ENCODE data around the gene HIF1AN. TPM values are rescaled to one million over a fixed set of nuclear protein-coding genes. Genes with fewer than 3 reads are reported as not detected.
"Not testable (repeated sequence)": the region's sequence is repeated elsewhere in the genome, so short reads cannot be mapped to it uniquely, and the experiment has no call there.

The HIF1AN gene
- total RNA-seq, 2 experiments from 2014 or later, result 34.6 to 38.4 TPM

- no peak for DNase-seq
- Mint-ChIP-seq H3K36me3 (ENCODE audit: low read depth) (no peaks in the 10 kb centered on the region), H3K4me3 (no peak overlapping the region), H3K9me3 (no peaks in the 10 kb centered on the region), H3K27me3 (ENCODE audit: low read depth) (peaks cover 13% of the 10 kb centered on the region), H3K4me1 (ENCODE audit: low read depth) (no peaks in the 10 kb centered on the region), H3K27ac (no peak overlapping the region)
- intact Hi-C loops (cut with micrococcal nuclease), result no loop called here
- CTCF ChIA-PET, result interaction anchor here (0.7 to 1.9 kb wide), 2 partner anchors 8 to 175 kb away, joined by 3 to 9 read pairs; no protein-coding TSS in a partner anchor
Observed at GRCh38 chr10:100568912-100569311, 33.2 kb downstream of the HIF1AN start.

- H3K9me3 Mint-ChIP-seq, result no peaks in the 10 kb centered on the region
- H3K36me3 Mint-ChIP-seq (ENCODE audit: low read depth), result no peaks in the 10 kb centered on the region
- no peak for DNase-seq
- no peak overlapping the region for H3K4me3 Mint-ChIP-seq
- H3K27ac Mint-ChIP-seq, result no peak overlapping the region
- peaks cover 8% of the 10 kb centered on the region for H3K27me3 Mint-ChIP-seq (ENCODE audit: low read depth)
- intact Hi-C loops (cut with micrococcal nuclease), result no loop called here
- CTCF ChIA-PET, result interaction anchor here (0.6 to 1.9 kb wide), 4 partner anchors 9 to 445 kb away, joined by 3 to 9 read pairs (median 4); no protein-coding TSS in a partner anchor
- H3K4me1 Mint-ChIP-seq (ENCODE audit: low read depth), result no peaks in the 10 kb centered on the region
Observed at GRCh38 chr10:100569687-100570481, 34.1 kb downstream of the HIF1AN start.

GRCh38 chr10:100570506-100570905, 34.8 kb downstream of the HIF1AN start:
- CTCF ChIA-PET, result interaction anchor here (0.6 to 1.5 kb wide), 3 partner anchors 8 to 444 kb away, joined by 3 to 4 read pairs (median 4); no protein-coding TSS in a partner anchor
- no peak for DNase-seq
- Mint-ChIP-seq H3K27me3 (ENCODE audit: low read depth) (peaks cover 6% of the 10 kb centered on the region), H3K4me1 (ENCODE audit: low read depth) (no peaks in the 10 kb centered on the region), H3K4me3 (no peak overlapping the region), H3K9me3 (no peaks in the 10 kb centered on the region), H3K36me3 (ENCODE audit: low read depth) (no peaks in the 10 kb centered on the region), H3K27ac (no peak overlapping the region)
- intact Hi-C loops (cut with micrococcal nuclease), result no loop called here

- CTCF ChIA-PET, result interaction anchor here (1.0 kb wide), 1 partner anchor 9 kb away, joined by 4 read pairs; no protein-coding TSS in a partner anchor
- Mint-ChIP-seq H3K4me1 (ENCODE audit: low read depth) (no peaks in the 10 kb centered on the region), H3K4me3 (no peak overlapping the region), H3K36me3 (ENCODE audit: low read depth) (no peaks in the 10 kb centered on the region), H3K9me3 (no peaks in the 10 kb centered on the region), H3K27ac (no peak overlapping the region), H3K27me3 (ENCODE audit: low read depth) (peaks cover 7% of the 10 kb centered on the region)
- no peak for DNase-seq
- intact Hi-C loops (cut with micrococcal nuclease), result no loop called here
Observed at GRCh38 chr10:100571084-100571856, 35.5 kb downstream of the HIF1AN start.

- CTCF ChIA-PET, result interaction anchor here (1.0 to 2.3 kb wide), 3 partner anchors 13 to 314 kb away, joined by 3 to 6 read pairs (median 4); no protein-coding TSS in a partner anchor
- H3K27me3 Mint-ChIP-seq (ENCODE audit: low read depth), result peaks cover 13% of the 10 kb centered on the region
- H3K36me3 Mint-ChIP-seq (ENCODE audit: low read depth); H3K9me3 Mint-ChIP-seq; H3K4me1 Mint-ChIP-seq (ENCODE audit: low read depth); intact Hi-C loops (cut with micrococcal nuclease); DNase-seq; H3K4me3 Mint-ChIP-seq; H3K27ac Mint-ChIP-seq: not testable (repeated sequence)
Observed at GRCh38 chr10:100575146-100575545, 39.4 kb downstream of the HIF1AN start.

GRCh38 chr10:100575585-100576281, 40.0 kb downstream of the HIF1AN start:
- no peaks in the 10 kb centered on the region for H3K4me1 Mint-ChIP-seq (ENCODE audit: low read depth)
- CTCF ChIA-PET, result interaction anchor here (0.6 to 1.3 kb wide), 3 partner anchors 168 to 313 kb away, joined by 3 to 4 read pairs (median 3); no protein-coding TSS in a partner anchor
- no peaks in the 10 kb centered on the region for H3K36me3 Mint-ChIP-seq (ENCODE audit: low read depth)
- H3K9me3 Mint-ChIP-seq, result no peaks in the 10 kb centered on the region
- H3K27ac Mint-ChIP-seq, result no peak overlapping the region
- no peak for DNase-seq
- peaks cover 13% of the 10 kb centered on the region for H3K27me3 Mint-ChIP-seq (ENCODE audit: low read depth)
- intact Hi-C loops (cut with micrococcal nuclease), result no loop called here
- no peak overlapping the region for H3K4me3 Mint-ChIP-seq

GRCh38 chr10:100576282-100576635, 40.5 kb downstream of the HIF1AN start:
- CTCF ChIA-PET, result interaction anchor here (0.6 to 1.3 kb wide), 2 partner anchors 168 to 196 kb away, joined by 3 to 4 read pairs; no protein-coding TSS in a partner anchor
- no peaks in the 10 kb centered on the region for H3K4me1 Mint-ChIP-seq (ENCODE audit: low read depth)
- peaks cover 13% of the 10 kb centered on the region for H3K27me3 Mint-ChIP-seq (ENCODE audit: low read depth)
- H3K36me3 Mint-ChIP-seq (ENCODE audit: low read depth), result no peaks in the 10 kb centered on the region
- H3K9me3 Mint-ChIP-seq, result no peaks in the 10 kb centered on the region
- intact Hi-C loops (cut with micrococcal nuclease), result no loop called here
- no peak overlapping the region for H3K27ac Mint-ChIP-seq
- no peak for DNase-seq
- H3K4me3 Mint-ChIP-seq, result no peak overlapping the region

GRCh38 chr10:100579261-100580090, 43.7 kb downstream of the HIF1AN start:
- DNase-seq, result no peak
- H3K9me3 Mint-ChIP-seq, result no peaks in the 10 kb centered on the region
- no peak overlapping the region for H3K4me3 Mint-ChIP-seq
- H3K36me3 Mint-ChIP-seq (ENCODE audit: low read depth), result no peaks in the 10 kb centered on the region
- CTCF ChIA-PET, result interaction anchor here (0.9 kb wide), 1 partner anchor 17 kb away, joined by 3 read pairs; no protein-coding TSS in a partner anchor
- intact Hi-C loops (cut with micrococcal nuclease), result no loop called here
- H3K4me1 Mint-ChIP-seq (ENCODE audit: low read depth), result no peaks in the 10 kb centered on the region
- H3K27me3 Mint-ChIP-seq (ENCODE audit: low read depth), result peaks cover 15% of the 10 kb centered on the region
- H3K27ac Mint-ChIP-seq, result no peak overlapping the region

GRCh38 chr10:100586959-100587358, 51.2 kb downstream of the HIF1AN start:
- Mint-ChIP-seq H3K4me3 (no peak overlapping the region), H3K4me1 (ENCODE audit: low read depth) (no peaks in the 10 kb centered on the region), H3K27me3 (ENCODE audit: low read depth) (peaks cover 52% of the 10 kb centered on the region), H3K36me3 (ENCODE audit: low read depth) (no peaks in the 10 kb centered on the region), H3K9me3 (no peaks in the 10 kb centered on the region), H3K27ac (no peak overlapping the region)
- CTCF ChIA-PET, result no interaction called here
- no peak for DNase-seq
- intact Hi-C loops (cut with micrococcal nuclease), result no loop called here

- no peaks in the 10 kb centered on the region for H3K36me3 Mint-ChIP-seq (ENCODE audit: low read depth)
- H3K27ac Mint-ChIP-seq, result no peak overlapping the region
- peaks cover 17% of the 10 kb centered on the region for H3K27me3 Mint-ChIP-seq (ENCODE audit: low read depth)
- H3K4me3 Mint-ChIP-seq, result no peak overlapping the region
- H3K4me1 Mint-ChIP-seq (ENCODE audit: low read depth), result no peaks in the 10 kb centered on the region
- H3K9me3 Mint-ChIP-seq, result no peaks in the 10 kb centered on the region
- CTCF ChIA-PET, result interaction anchor here (0.7 kb wide), 1 partner anchor 244 kb away, joined by 7 read pairs; no protein-coding TSS in a partner anchor
- intact Hi-C loops (cut with micrococcal nuclease), result no loop called here
- DNase-seq, result no peak
Observed at GRCh38 chr10:100598166-100598565, 62.4 kb downstream of the HIF1AN start.

GRCh38 chr10:100600218-100600617, 64.5 kb downstream of the HIF1AN start:
- no peak for DNase-seq
- H3K4me1 Mint-ChIP-seq (ENCODE audit: low read depth), result no peaks in the 10 kb centered on the region
- no peaks in the 10 kb centered on the region for H3K9me3 Mint-ChIP-seq
- no peak overlapping the region for H3K4me3 Mint-ChIP-seq
- H3K27me3 Mint-ChIP-seq (ENCODE audit: low read depth), result peaks cover 24% of the 10 kb centered on the region
- CTCF ChIA-PET, result no interaction called here
- H3K27ac Mint-ChIP-seq, result no peak overlapping the region
- H3K36me3 Mint-ChIP-seq (ENCODE audit: low read depth), result no peaks in the 10 kb centered on the region
- intact Hi-C loops (cut with micrococcal nuclease), result no loop called here
